GM12873 (cell line): ENCODE measurements around the gene KCTD13.

Experiments
- CTCF ChIP-seq: IDR thresholded peaks from 2 replicates; pipeline ENCODE4 v1.5.1; 2012; ENCODE audit warnings: low read depth, mild to moderate bottlenecking, moderate library complexity, low read length, control low read depth; ENCODE audit not compliant: insufficient read depth; ENCODE audit errors: missing control alignments

KCTD13 gene

GRCh38 chr16:29925781-29926710 lies at the start of gene KCTD13:
TSS of gene KCTD13 (minus strand) at chr16:29926226. CDS start at chr16:29926033, 193 bp downstream.
- no peak for TF ChIP-seq CTCF

DNA sequence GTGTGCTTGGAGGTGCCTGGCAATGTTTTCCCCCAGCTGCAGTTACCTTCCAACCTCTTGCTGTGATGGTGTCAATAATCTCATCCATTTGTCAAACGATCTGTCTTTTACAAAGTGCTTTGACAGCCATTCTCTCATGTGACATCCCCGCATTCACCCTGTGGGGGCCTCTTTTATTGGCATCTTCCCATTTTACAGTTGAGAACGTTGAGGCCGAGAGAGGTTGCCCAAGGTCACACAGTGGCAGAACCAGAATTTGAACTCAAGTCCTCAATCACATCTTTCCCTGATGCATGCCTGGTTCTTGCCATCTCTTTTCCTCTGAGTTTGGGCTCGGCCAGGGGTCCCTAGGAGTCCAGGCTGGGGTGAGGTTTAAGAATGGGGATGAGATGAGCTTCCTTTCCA lies 49.1 kb upstream of the KCTD13 start:
- no peak for TF ChIP-seq CTCF

- peak; percentile 21 for TF ChIP-seq CTCF
These were observed 48.5 kb upstream of the KCTD13 start for GRCh38 chr16:29974291-29975133.

GRCh38 chr16:29973384-29974246 lies 47.6 kb upstream of the KCTD13 start, which contains the start of gene TAOK2:
TSS of gene TAOK2 (plus strand) at chr16:29973868. CDS start at chr16:29977773, 3,905 bp downstream.
- TF ChIP-seq CTCF, result no peak

GRCh38 chr16:29972992-29973383 lies 47.0 kb upstream of the KCTD13 start:
- TF ChIP-seq CTCF, result no peak

DNA sequence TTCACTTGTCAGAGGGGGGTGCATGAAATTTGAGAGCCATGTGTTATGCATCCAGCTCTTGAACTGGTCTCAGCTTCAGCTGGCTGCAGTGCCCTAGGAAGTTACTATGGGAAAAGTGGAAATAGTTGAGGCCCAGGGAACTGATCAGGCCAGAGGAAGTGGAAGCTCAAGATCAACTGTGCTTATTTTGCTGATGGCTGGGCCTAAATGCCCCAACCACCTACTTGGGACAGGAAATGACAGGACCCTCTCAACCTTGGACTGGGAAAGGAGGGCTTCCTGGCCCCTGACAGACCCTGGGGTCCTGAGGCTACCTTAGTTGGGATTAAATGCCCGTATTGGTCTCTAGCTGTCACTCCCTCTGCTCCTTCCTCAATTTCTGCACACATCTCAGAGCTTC lies 46.5 kb upstream of the KCTD13 start:
- TF ChIP-seq CTCF, result no peak
